Urinary bladder (tissue), 4 donors: Measurements from ENCODE around the gene MAGIX. TPM values are rescaled to one million over a fixed set of nuclear protein-coding genes. Genes with fewer than 3 reads are reported as not detected.
A peak's percentile ranks its signal among the peaks of the same experiment; 100 is the strongest.

Source experiments
- DNase-seq: peaks from one replicate; pipeline ENCODE4 v3.0.0-alpha.2; 2015; ENCODE audit errors: extremely low spot score
- H3K27ac ChIP-seq: one replicate; pipeline ENCODE4 v1.5.1; 2013; ENCODE audit warnings: low read depth, mild to moderate bottlenecking, moderate library complexity
- H3K36me3 ChIP-seq: one replicate; pipeline ENCODE4 v1.6.1; 2013; ENCODE audit warnings: mild to moderate bottlenecking, moderate library complexity; ENCODE audit not compliant: insufficient read depth
- H3K4me1 ChIP-seq: one replicate; pipeline ENCODE4 v1.6.1; 2013; ENCODE audit warnings: mild to moderate bottlenecking, moderate library complexity; ENCODE audit not compliant: insufficient read depth
- H3K4me3 ChIP-seq: one replicate; pipeline ENCODE4 v1.5.1; 2013; ENCODE audit warnings: low read depth, low read length
- WGBS: extraction: QIAGEN DNeasy Blood & Tissue Kit; methylation state at CpG from one replicate; pipeline ENCODE4 v1.1.7; 2013; 5-methylcytosine and 5-hydroxymethylcytosine counted together
- polyA plus RNA-seq: library from polyadenylated mRNA; stranded (reverse); fragments of 200-250 nt; gene quantifications from one replicate; pipeline ENCODE4 v1.2.3, GENCODE V29; 2013
- total RNA-seq: library from RNA; depleted of rRNA; stranded (reverse); fragments of >200 nt; gene quantifications from one replicate; pipeline ENCODE4 v1.2.3, GENCODE V29; 2014
- donor health status: healthy with polysubstance abuse.
- donor health status: healthy.

MAGIX gene
- total and polyA plus RNA-seq, 2 donors = 1.9 to 4.0 TPM

GRCh38 chrX:49178537-49178936, 16.0 kb downstream of the MAGIX start:
- H3K36me3 ChIP-seq = peaks cover 2% of the 10 kb centered on the region
- H3K4me1 ChIP-seq = no peaks in the 10 kb centered on the region
- no peak for DNase-seq
- WGBS = 85% methylated on average over 3 of the region's 3 CpGs
- no peak overlapping the region for H3K4me3 ChIP-seq
- H3K27ac ChIP-seq = no peak overlapping the region

- Histone ChIP-seq H3K27ac (no peak overlapping the region), H3K36me3 (peaks cover under 1% of the 10 kb centered on the region), H3K4me1 (no peaks in the 10 kb centered on the region), H3K4me3 (no peak overlapping the region)
- no peak for DNase-seq
- WGBS = 80% methylated on average over 2 of the region's 2 CpGs
These were observed 16.8 kb downstream of the MAGIX start for GRCh38 chrX:49179358-49179757.

GRCh38 chrX:49183701-49184281, 21.2 kb downstream of the MAGIX start:
- DNase-seq = no peak
- no peak overlapping the region for H3K4me3 ChIP-seq
- peak overlapping the region; percentile 70 for H3K27ac ChIP-seq

GRCh38 chrX:49184294-49185281, 22.0 kb downstream of the MAGIX start:
- WGBS = 10% methylated on average over 46 of the region's 46 CpGs
- H3K4me1 ChIP-seq = no peaks in the 10 kb centered on the region
- peak overlapping the region; percentile 37 for H3K4me3 ChIP-seq
- peak; percentile 64 for DNase-seq
- peak overlapping the region; percentile 70 for H3K27ac ChIP-seq
- no peaks in the 10 kb centered on the region for H3K36me3 ChIP-seq

More at GRCh38 chrX:49183701-49184281, 21.2 kb downstream of the MAGIX start:
- no peaks in the 10 kb centered on the region for H3K4me1 ChIP-seq
- 80% methylated on average over 18 of the region's 18 CpGs for WGBS
- H3K36me3 ChIP-seq = no peaks in the 10 kb centered on the region

GRCh38 chrX:49186125-49187027, 23.8 kb downstream of the MAGIX start, which contains the start of gene PRICKLE3:
Gene PRICKLE3, minus strand, starts transcription at chrX:49186373. Its CDS starts 76 bp downstream, at chrX:49186297.
- H3K4me1 ChIP-seq = no peaks in the 10 kb centered on the region
- peak within 1 kb of the TSS; percentile 83 for H3K27ac ChIP-seq
- WGBS = 9% methylated on average over 62 of the region's 62 CpGs
- H3K36me3 ChIP-seq = no peaks in the 10 kb centered on the region
- H3K4me3 ChIP-seq = peak within 1 kb of the TSS; percentile 61
- DNase-seq = no peak

- Histone ChIP-seq H3K4me3 (no peak overlapping the region), H3K4me1 (no peaks in the 10 kb centered on the region), H3K27ac (peak overlapping the region; percentile 83), H3K36me3 (no peaks in the 10 kb centered on the region)
- 48% methylated on average over 15 of the region's 15 CpGs for WGBS
- no peak for DNase-seq
These were observed 24.5 kb downstream of the MAGIX start for GRCh38 chrX:49187028-49187394.

- DNase-seq = no peak
- H3K4me1 ChIP-seq = no peaks in the 10 kb centered on the region
- no peak overlapping the region for H3K4me3 ChIP-seq
- 66% methylated on average over 10 of the region's 10 CpGs for WGBS
- no peak overlapping the region for H3K27ac ChIP-seq
- H3K36me3 ChIP-seq = no peaks in the 10 kb centered on the region
These were observed 25.0 kb downstream of the MAGIX start for GRCh38 chrX:49187526-49187925.

- DNase-seq = no peak
- Histone ChIP-seq H3K4me1 (no peaks in the 10 kb centered on the region), H3K27ac (no peak overlapping the region), H3K4me3 (no peak overlapping the region), H3K36me3 (no peaks in the 10 kb centered on the region)
- 66% methylated on average over 8 of the region's 8 CpGs for WGBS
These were observed 26.0 kb downstream of the MAGIX start for GRCh38 chrX:49188468-49189076.

- 86% methylated on average over 6 of the region's 6 CpGs for WGBS
- Histone ChIP-seq H3K36me3 (no peaks in the 10 kb centered on the region), H3K4me1 (no peaks in the 10 kb centered on the region), H3K27ac (no peak overlapping the region), H3K4me3 (no peak overlapping the region)
- no peak for DNase-seq
These were observed 27.0 kb downstream of the MAGIX start for GRCh38 chrX:49189606-49190005.

- peak; percentile 97 for DNase-seq
- Histone ChIP-seq H3K27ac (peak overlapping the region; percentile 92), H3K36me3 (no peaks in the 10 kb centered on the region), H3K4me1 (no peaks in the 10 kb centered on the region), H3K4me3 (peak overlapping the region; percentile 66)
- under 1% methylated on average over 32 of the region's 32 CpGs for WGBS
These were observed 28.4 kb downstream of the MAGIX start for GRCh38 chrX:49190821-49191573.

- H3K27ac ChIP-seq = peak overlapping the region; percentile 92
- under 1% methylated on average over 34 of the region's 34 CpGs for WGBS
- H3K36me3 ChIP-seq = no peaks in the 10 kb centered on the region
- H3K4me1 ChIP-seq = no peaks in the 10 kb centered on the region
- DNase-seq = no peak
- H3K4me3 ChIP-seq = peak overlapping the region; percentile 66
These were observed 29.0 kb downstream of the MAGIX start for GRCh38 chrX:49191574-49192011.

- 68% methylated on average over 10 of the region's 10 CpGs for WGBS
- Histone ChIP-seq H3K4me1 (no peaks in the 10 kb centered on the region), H3K4me3 (no peak overlapping the region), H3K36me3 (no peaks in the 10 kb centered on the region), H3K27ac (no peak overlapping the region)
- no peak for DNase-seq
These were observed 30.3 kb downstream of the MAGIX start for GRCh38 chrX:49192722-49193328.
